ENCODE data around the gene PLXNA2. TPM values are rescaled to one million over a fixed set of nuclear protein-coding genes. Genes with fewer than 3 reads are reported as not detected.

PLXNA2 gene, protein sequence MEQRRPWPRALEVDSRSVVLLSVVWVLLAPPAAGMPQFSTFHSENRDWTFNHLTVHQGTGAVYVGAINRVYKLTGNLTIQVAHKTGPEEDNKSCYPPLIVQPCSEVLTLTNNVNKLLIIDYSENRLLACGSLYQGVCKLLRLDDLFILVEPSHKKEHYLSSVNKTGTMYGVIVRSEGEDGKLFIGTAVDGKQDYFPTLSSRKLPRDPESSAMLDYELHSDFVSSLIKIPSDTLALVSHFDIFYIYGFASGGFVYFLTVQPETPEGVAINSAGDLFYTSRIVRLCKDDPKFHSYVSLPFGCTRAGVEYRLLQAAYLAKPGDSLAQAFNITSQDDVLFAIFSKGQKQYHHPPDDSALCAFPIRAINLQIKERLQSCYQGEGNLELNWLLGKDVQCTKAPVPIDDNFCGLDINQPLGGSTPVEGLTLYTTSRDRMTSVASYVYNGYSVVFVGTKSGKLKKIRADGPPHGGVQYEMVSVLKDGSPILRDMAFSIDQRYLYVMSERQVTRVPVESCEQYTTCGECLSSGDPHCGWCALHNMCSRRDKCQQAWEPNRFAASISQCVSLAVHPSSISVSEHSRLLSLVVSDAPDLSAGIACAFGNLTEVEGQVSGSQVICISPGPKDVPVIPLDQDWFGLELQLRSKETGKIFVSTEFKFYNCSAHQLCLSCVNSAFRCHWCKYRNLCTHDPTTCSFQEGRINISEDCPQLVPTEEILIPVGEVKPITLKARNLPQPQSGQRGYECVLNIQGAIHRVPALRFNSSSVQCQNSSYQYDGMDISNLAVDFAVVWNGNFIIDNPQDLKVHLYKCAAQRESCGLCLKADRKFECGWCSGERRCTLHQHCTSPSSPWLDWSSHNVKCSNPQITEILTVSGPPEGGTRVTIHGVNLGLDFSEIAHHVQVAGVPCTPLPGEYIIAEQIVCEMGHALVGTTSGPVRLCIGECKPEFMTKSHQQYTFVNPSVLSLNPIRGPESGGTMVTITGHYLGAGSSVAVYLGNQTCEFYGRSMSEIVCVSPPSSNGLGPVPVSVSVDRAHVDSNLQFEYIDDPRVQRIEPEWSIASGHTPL (N-terminal part only)
- total RNA-seq (2012; rRNA removed): 13.4 and 18.3 TPM in 2 replicates

DNA sequence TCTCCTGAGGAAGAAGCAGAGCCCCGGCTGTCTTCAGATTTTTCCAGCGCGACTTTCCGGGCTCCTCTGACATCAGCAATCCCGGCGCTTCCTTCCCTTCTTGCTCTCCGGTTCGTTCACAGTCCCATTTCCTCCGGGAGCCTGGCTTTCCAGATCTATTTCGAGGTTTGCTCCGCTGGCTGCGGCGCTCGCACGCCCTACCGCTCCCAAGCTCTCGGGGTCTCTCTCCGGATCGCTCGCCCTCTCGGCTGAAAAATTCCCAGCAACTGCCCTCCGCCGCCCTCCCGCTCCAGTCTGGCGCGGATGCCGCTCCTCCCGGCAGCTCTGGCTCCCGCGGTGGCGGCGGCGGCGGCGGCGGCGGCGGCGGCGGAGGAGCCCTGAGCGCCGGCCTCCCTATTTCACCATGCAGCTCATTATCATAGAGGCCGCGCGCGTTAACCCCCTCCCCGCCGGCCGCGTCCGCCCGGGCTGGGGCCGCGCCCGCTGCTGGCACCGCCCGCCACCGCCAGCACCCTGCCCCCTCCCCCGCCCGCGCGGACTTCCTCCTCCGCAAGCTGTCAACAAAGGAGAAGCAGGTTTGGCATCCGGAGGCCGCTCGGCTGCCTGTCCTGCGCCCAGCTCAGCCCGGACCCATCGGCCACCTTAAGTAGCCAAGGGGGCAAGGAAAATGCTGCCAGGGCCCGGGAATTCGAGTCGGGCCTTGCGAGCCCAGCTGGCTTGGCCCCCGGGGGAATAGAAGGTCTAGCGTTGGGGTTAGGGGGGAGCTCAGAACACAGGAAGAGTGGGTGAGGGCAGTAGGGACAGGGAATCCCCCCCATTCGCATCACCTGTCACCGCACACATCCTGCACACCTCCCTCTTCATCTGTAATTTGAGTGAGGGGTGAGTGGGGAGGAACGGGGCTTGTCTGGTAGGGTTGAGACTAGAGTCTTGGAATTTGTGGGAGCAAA lies at the start of gene PLXNA2:
Gene PLXNA2, minus strand, starts transcription at position 418 of the 950 bp plus-strand sequence. CDS start 26,462 bp downstream, outside the sequence.
- Histone ChIP-seq H3K4me1 (ENCODE audit: control insufficient read depth, insufficient read depth, low read length) (peaks cover 38% of the 10 kb centered on the region), H3K4me3 (ENCODE audit: low read length) (peak within 1 kb of the TSS; percentile 94)

DNA sequence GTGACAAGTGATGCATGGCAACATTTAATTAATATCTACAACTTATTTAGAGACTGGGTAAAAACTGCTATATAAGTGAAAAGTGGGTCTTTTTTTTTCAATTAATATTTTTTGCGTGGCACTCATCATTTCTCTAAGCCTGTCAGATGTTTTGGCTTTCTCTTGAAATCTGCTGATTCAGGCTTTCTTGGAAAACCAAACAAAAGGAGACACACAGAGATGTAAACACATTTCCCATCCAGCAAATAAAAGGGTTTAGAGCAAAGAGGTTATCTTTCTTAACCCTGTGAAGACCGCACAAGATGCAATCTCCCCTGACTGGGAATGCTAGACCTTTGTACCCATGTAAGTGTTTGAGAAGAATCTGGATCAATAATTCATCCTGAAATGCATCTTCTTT lies 48.7 kb upstream of the PLXNA2 start:
- H3K36me3 ChIP-seq (ENCODE audit: insufficient read depth, low read length): no peaks in the 10 kb centered on the region
- no peak overlapping the region for H3K4me3 ChIP-seq (ENCODE audit: low read length)
- no peaks in the 10 kb centered on the region for H3K9me3 ChIP-seq (replicated peaks; ENCODE audit: low read length)
- no peak overlapping the region for H3K4me2 ChIP-seq (ENCODE audit: low read length)
- H3K4me1 ChIP-seq (ENCODE audit: control insufficient read depth, insufficient read depth, low read length): no peaks in the 10 kb centered on the region
- peaks cover 39% of the 10 kb centered on the region for H3K27me3 ChIP-seq (ENCODE audit: control insufficient read depth, insufficient read depth, low read length)
- no peak overlapping the region for H3K9ac ChIP-seq (ENCODE audit: low read depth, low read length)

More for the DNA sequence above, at the start of gene PLXNA2:
- H3K9ac ChIP-seq (ENCODE audit: low read depth, low read length): peak within 1 kb of the TSS; percentile 94
- no peaks in the 10 kb centered on the region for H3K9me3 ChIP-seq (replicated peaks; ENCODE audit: low read length)
- H3K27me3 ChIP-seq (ENCODE audit: control insufficient read depth, insufficient read depth, low read length): peaks cover 4% of the 10 kb centered on the region
- H3K36me3 ChIP-seq (ENCODE audit: insufficient read depth, low read length): peaks cover 27% of the 10 kb centered on the region
- H3K4me2 ChIP-seq (ENCODE audit: low read length): peak within 1 kb of the TSS; percentile 98

DNA sequence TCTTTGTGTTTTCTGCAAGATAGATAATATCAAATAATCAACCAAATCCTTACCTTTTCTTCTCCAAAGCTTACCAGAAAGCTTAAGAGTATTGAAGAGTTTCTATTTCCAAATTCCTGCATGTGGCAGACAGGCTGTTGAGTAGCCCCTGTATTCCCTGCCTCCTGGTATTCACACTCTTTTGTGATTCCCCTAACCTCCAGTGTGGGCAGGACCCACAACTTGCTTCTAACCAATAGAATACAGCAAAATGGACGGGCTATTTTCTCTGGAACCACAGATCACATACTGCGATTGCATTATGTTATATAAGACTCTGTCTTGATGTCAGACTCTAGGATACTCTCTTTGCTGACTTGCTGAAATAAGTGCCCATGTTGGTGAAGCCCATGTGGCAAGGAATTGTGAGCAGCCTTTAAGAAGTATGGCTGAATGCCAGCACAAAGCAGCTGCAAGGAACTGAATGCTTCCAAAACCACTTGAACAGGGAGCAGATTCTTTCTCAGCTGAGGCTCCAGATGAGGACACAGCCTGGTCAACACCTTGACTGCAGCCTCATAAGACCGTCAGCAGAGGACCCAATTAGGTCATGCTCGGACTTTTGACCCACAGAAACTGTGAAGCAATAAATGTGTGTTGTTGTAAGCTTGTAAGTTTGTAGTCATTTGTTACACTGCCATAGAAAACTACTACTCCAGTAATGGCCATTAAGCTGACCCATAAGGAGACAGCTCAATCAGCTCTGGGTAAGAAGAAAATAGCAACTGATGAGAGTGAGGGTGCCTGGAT lies 47.9 kb upstream of the PLXNA2 start:
- Histone ChIP-seq H3K9me3 (replicated peaks; ENCODE audit: low read length) (no peaks in the 10 kb centered on the region), H3K4me1 (ENCODE audit: control insufficient read depth, insufficient read depth, low read length) (no peaks in the 10 kb centered on the region), H3K9ac (ENCODE audit: low read depth, low read length) (no peak overlapping the region), H3K27me3 (ENCODE audit: control insufficient read depth, insufficient read depth, low read length) (peaks cover 41% of the 10 kb centered on the region), H3K4me3 (ENCODE audit: low read length) (no peak overlapping the region), H3K36me3 (ENCODE audit: insufficient read depth, low read length) (no peaks in the 10 kb centered on the region), H3K4me2 (ENCODE audit: low read length) (no peak overlapping the region)

DNA sequence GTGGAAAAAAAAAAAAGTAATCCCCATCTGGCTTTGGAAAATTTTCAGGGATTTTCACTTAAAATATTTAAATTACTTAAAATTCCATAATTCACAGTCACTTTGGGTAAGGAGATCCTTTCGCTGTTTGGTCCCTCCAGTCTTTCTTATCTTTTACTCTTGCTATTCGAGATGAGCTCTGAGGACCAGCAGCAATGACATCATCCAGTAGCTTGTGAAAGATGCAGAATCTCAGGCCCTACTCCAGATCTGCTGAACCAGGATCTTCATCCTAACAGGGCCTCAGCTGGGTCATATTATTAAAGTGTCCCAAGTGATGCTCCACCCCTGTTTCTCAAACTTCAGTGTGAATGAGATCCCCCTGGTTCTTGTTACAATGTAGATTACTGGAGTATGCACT lies 46.9 kb upstream of the PLXNA2 start:
- Histone ChIP-seq H3K27me3 (ENCODE audit: control insufficient read depth, insufficient read depth, low read length) (peaks cover 41% of the 10 kb centered on the region), H3K4me3 (ENCODE audit: low read length) (no peak overlapping the region), H3K9me3 (replicated peaks; ENCODE audit: low read length) (no peaks in the 10 kb centered on the region), H3K4me2 (ENCODE audit: low read length) (no peak overlapping the region), H3K9ac (ENCODE audit: low read depth, low read length) (no peak overlapping the region), H3K36me3 (ENCODE audit: insufficient read depth, low read length) (no peaks in the 10 kb centered on the region), H3K4me1 (ENCODE audit: control insufficient read depth, insufficient read depth, low read length) (no peaks in the 10 kb centered on the region)

DNA sequence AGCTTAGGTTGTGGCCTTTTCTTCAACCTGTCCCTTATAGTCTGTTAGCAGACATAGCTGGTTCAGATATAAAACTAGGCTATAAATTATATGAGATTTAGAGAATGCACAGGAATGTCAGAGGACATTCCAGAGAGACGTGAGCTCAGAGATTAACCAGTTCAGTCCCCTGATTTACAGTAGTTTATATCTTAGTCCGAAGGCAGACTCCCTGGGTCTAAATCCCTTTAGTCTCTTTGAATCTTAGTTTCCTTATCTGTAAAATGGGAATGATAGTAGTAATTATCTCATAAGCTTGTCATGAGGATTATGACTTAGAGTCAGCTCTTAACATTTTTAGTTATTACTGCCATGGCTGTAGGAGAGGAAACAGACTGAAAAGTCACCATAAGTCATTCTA lies 45.5 kb upstream of the PLXNA2 start:
- no peak overlapping the region for H3K9ac ChIP-seq (ENCODE audit: low read depth, low read length)
- H3K9me3 ChIP-seq (replicated peaks; ENCODE audit: low read length): no peaks in the 10 kb centered on the region
- H3K4me2 ChIP-seq (ENCODE audit: low read length): no peak overlapping the region
- no peak overlapping the region for H3K4me3 ChIP-seq (ENCODE audit: low read length)
- H3K4me1 ChIP-seq (ENCODE audit: control insufficient read depth, insufficient read depth, low read length): no peaks in the 10 kb centered on the region
- no peaks in the 10 kb centered on the region for H3K36me3 ChIP-seq (ENCODE audit: insufficient read depth, low read length)
- peaks cover 50% of the 10 kb centered on the region for H3K27me3 ChIP-seq (ENCODE audit: control insufficient read depth, insufficient read depth, low read length)

DNA sequence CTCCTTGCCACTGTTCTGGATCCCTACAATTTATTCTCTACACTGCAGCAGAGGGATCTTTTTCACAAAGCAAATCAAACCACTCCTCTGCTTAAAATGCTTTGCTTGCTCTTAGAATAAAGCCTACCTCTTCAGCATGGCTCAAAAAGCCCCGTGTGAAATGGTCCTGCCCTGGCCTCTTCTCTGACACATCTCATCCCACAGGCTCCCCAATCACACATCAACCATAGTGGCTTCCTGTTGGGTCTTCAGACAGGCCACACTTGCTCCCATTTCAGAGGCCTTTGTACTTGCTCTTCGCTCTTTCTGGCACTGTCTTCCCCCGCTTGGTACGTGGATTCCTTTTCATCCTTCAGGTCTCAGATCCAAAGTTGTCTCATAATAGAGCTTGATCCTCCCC lies 44.3 kb upstream of the PLXNA2 start:
- H3K4me3 ChIP-seq (ENCODE audit: low read length): no peak overlapping the region
- H3K9ac ChIP-seq (ENCODE audit: low read depth, low read length): no peak overlapping the region
- H3K9me3 ChIP-seq (replicated peaks; ENCODE audit: low read length): no peaks in the 10 kb centered on the region
- no peaks in the 10 kb centered on the region for H3K36me3 ChIP-seq (ENCODE audit: insufficient read depth, low read length)
- no peak overlapping the region for H3K4me2 ChIP-seq (ENCODE audit: low read length)
- peaks cover 44% of the 10 kb centered on the region for H3K27me3 ChIP-seq (ENCODE audit: control insufficient read depth, insufficient read depth, low read length)
- H3K4me1 ChIP-seq (ENCODE audit: control insufficient read depth, insufficient read depth, low read length): no peaks in the 10 kb centered on the region

DNA sequence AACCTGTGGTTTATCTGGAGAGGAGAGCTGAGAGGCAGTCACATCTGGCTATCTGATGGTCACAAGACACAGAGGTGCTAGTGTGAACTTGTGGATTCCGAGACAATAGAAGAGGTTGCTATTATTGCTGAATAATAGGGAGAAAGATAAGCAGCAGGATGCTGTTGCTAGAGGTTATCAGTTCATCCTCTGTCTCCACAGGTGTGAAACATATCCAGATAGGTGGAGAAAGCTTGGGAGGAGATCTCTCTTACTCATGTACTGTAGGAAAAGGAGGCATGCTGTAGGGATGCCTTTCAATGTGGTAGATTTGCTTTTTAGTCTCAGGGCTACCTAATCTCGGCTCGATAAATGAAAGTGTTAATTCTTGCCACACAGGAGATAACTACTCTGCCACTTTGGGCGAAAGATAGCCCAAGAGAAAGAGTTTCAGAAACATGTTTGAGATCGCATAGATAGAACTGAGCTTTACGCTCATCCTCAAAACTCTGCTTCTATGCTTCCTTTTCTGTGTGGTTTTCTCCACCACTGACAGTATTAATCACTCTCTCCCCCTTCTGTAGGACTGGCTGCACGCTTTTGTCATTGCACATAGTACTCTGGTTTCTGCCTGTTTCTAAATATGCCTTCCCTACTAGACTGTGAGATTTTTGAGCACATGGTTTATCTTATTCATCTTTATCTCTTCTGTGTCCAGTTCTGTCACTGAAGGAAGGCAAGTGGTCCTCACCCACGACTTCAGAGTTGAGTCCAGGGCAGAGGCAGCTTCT lies 36.7 kb upstream of the PLXNA2 start:
- H3K36me3 ChIP-seq (ENCODE audit: insufficient read depth, low read length): no peaks in the 10 kb centered on the region
- H3K9ac ChIP-seq (ENCODE audit: low read depth, low read length): no peak overlapping the region
- H3K4me2 ChIP-seq (ENCODE audit: low read length): no peak overlapping the region
- peaks cover 77% of the 10 kb centered on the region for H3K27me3 ChIP-seq (ENCODE audit: control insufficient read depth, insufficient read depth, low read length)
- H3K9me3 ChIP-seq (replicated peaks; ENCODE audit: low read length): no peaks in the 10 kb centered on the region
- no peaks in the 10 kb centered on the region for H3K4me1 ChIP-seq (ENCODE audit: control insufficient read depth, insufficient read depth, low read length)
- H3K4me3 ChIP-seq (ENCODE audit: low read length): no peak overlapping the region

DNA sequence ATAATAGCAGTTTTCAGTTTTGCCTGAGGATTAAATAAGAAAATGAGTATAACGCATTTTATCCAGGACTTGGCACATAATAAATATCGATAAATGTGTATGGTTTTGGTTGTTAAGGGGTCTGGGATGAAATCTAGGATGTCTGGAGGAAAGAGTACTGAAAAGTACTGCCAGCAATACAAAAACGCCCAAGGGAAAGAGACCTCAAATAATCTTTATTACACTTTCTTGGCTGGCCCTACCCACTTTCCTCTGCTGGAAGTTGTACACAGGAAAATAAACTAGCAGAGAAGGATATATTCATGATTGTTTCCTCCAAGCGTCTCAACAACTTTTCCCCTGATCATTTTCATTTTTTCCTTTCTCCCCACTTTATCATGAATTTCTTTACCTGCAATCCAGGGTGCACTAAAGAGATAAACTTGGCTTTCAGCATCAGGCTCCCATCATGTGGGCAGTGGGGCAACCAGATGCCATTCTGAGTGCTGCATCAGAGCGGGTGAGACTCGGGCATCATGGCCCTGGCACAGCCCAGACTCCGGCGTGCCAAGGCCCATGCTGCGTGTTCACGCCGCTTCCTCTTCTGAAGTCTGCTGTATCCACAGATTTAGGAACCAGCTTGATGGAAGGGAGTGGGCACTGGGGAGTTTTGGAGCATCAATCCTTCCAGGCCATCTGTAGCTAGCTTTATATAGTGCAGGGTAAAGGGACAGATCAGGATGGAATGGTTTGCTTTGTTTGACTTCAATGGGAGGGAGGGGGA lies 35.8 kb upstream of the PLXNA2 start:
- Histone ChIP-seq H3K4me3 (ENCODE audit: low read length) (no peak overlapping the region), H3K9me3 (replicated peaks; ENCODE audit: low read length) (no peaks in the 10 kb centered on the region), H3K27me3 (ENCODE audit: control insufficient read depth, insufficient read depth, low read length) (peaks cover 75% of the 10 kb centered on the region), H3K36me3 (ENCODE audit: insufficient read depth, low read length) (no peaks in the 10 kb centered on the region), H3K4me1 (ENCODE audit: control insufficient read depth, insufficient read depth, low read length) (no peaks in the 10 kb centered on the region), H3K9ac (ENCODE audit: low read depth, low read length) (no peak overlapping the region), H3K4me2 (ENCODE audit: low read length) (no peak overlapping the region)

DNA sequence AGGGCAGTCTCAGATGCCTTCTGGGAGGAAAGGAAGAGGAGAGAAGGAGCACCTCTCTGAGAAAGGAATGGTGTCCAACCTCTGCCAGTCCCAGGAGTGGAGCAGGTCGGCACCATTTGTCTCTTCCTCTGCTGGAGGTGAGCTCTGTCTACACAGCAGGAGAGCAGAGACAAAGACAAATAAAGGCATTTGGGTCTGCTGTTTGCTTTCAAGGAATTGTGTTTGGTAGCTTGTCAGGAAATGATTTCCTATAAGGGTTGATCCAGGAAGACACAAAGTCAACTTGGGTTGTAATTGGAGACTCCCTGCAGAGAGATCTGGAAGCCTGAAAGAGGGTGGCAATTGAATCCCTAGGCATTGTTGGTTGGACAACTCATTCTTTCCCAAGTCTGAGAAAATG lies 34.5 kb upstream of the PLXNA2 start:
- H3K4me3 ChIP-seq (ENCODE audit: low read length): no peak overlapping the region
- H3K9me3 ChIP-seq (replicated peaks; ENCODE audit: low read length): no peaks in the 10 kb centered on the region
- H3K27me3 ChIP-seq (ENCODE audit: control insufficient read depth, insufficient read depth, low read length): peaks cover 74% of the 10 kb centered on the region
- H3K36me3 ChIP-seq (ENCODE audit: insufficient read depth, low read length): no peaks in the 10 kb centered on the region
- H3K4me1 ChIP-seq (ENCODE audit: control insufficient read depth, insufficient read depth, low read length): no peaks in the 10 kb centered on the region
- H3K4me2 ChIP-seq (ENCODE audit: low read length): no peak overlapping the region
- no peak overlapping the region for H3K9ac ChIP-seq (ENCODE audit: low read depth, low read length)
